Nephron (organoid): ENCODE measurements around the gene PTPA.
"Not testable (repeated sequence)": the region's sequence is repeated elsewhere in the genome, so short reads cannot be mapped to it uniquely, and the experiment has no call there.

Experiments
- H3K27ac Mint-ChIP-seq, 3 experiments: 2 replicates each; pipeline ENCODE4 v1.8.0; 2020; ENCODE audit warnings: mixed read lengths in 3 of 3, mild to moderate bottlenecking in 2 of 3, moderate library complexity in 1 of 3
- H3K27me3 Mint-ChIP-seq: 2 replicates; pipeline ENCODE4 v1.8.0; 2021; ENCODE audit warnings: low read depth, mild to moderate bottlenecking, moderate library complexity, mixed read lengths
- H3K36me3 Mint-ChIP-seq: 2 replicates; pipeline ENCODE4 v1.8.0; 2020; ENCODE audit warnings: low read depth, mixed read lengths
- H3K4me1 Mint-ChIP-seq: 2 replicates; pipeline ENCODE4 v1.8.0; 2020; ENCODE audit warnings: mixed read lengths
- H3K4me3 Mint-ChIP-seq, 3 experiments: 2 replicates each; pipeline ENCODE4 v1.8.0; 2020; ENCODE audit warnings: mild to moderate bottlenecking in 3 of 3, mixed read lengths in 3 of 3, moderate library complexity in 2 of 3
- H3K9me3 Mint-ChIP-seq: 2 replicates; pipeline ENCODE4 v1.8.0; 2020; ENCODE audit warnings: mixed read lengths
- CTCF ChIP-seq, 3 experiments: fragments of 200-600 bp; sonication (generic); IDR thresholded peaks; one replicate each; pipeline ENCODE4 v1.5.0; 2021; ENCODE audit warnings: antibody characterized with exemption in 3 of 3; ENCODE audit not compliant: unreplicated experiment in 3 of 3

The PTPA gene

DNA sequence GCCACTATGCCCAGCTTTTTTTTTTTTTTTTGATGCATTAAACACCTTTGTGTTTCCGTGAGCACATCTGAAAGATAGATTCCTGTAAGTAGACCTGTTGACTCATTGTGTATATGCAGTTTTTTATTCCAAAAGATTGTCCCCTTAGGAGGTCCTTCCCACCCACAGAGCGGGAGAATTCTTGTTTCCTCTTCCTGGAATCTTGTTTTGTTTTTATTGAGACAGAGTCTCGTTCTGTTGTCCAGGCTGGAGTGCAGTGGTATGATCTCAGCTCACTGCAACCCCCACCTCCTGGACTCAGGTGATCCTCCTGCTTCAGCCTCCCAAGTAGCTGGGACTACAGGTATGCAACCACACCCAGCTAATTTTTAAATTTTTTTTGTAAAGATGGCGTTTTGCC is 7.6 kb downstream of the PTPA start:
- Mint-ChIP-seq H3K4me1 (peaks cover 19% of the 10 kb centered on the region), H3K27me3 (no peaks in the 10 kb centered on the region), H3K27ac (no peak overlapping the region), H3K9me3 (no peaks in the 10 kb centered on the region), H3K4me3 (no peak overlapping the region), H3K36me3 (peaks cover 32% of the 10 kb centered on the region)
- TF ChIP-seq CTCF (IDR thresholded peaks at IDR 0.05; ENCODE audit: unreplicated experiment in 3 of 3): no peak

GRCh38 chr9:129121483-129121882 is 10.3 kb downstream of the PTPA start:
- Mint-ChIP-seq H3K27ac (peak overlapping the region in 1 of 3 experiments; percentile 59), H3K9me3 (no peaks in the 10 kb centered on the region), H3K27me3 (no peaks in the 10 kb centered on the region), H3K4me3 (no peak overlapping the region), H3K36me3 (peaks cover 44% of the 10 kb centered on the region), H3K4me1 (peaks cover 7% of the 10 kb centered on the region)
- TF ChIP-seq CTCF (IDR thresholded peaks at IDR 0.05; ENCODE audit: unreplicated experiment in 3 of 3): no peak

GRCh38 chr9:129122133-129122532 is 10.9 kb downstream of the PTPA start:
- peaks cover 48% of the 10 kb centered on the region for H3K36me3 Mint-ChIP-seq
- no peak for TF ChIP-seq CTCF (IDR thresholded peaks at IDR 0.05; ENCODE audit: unreplicated experiment in 3 of 3)

DNA sequence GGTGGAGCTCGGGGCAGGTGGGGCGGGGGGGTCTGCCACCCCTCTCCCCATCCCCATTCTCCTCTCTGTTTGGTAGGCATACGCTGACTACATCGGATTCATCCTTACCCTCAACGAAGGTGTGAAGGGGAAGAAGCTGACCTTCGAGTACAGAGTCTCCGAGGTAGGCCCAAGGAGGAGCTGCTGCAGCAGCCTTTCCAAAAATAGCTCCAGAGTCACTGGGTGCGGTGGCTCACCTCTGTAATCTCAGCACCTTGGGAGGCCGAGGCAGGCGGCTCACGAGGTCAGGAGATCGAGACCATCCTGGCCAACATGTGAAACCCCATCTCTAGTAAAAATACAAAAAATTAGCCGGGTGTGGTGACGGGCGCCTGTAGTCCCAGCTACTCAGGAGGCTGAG is 11.8 kb downstream of the PTPA start:
- not testable (repeated sequence) for H3K4me3 Mint-ChIP-seq, H3K4me1 Mint-ChIP-seq, H3K27me3 Mint-ChIP-seq, H3K27ac Mint-ChIP-seq, H3K9me3 Mint-ChIP-seq
- H3K36me3 Mint-ChIP-seq: peaks cover 56% of the 10 kb centered on the region

More at GRCh38 chr9:129122133-129122532, 10.9 kb downstream of the PTPA start:
- Mint-ChIP-seq H3K27me3 (no peaks in the 10 kb centered on the region), H3K4me3 (no peak overlapping the region), H3K4me1 (peaks cover 7% of the 10 kb centered on the region), H3K9me3 (no peaks in the 10 kb centered on the region), H3K27ac (no peak overlapping the region)

GRCh38 chr9:129124506-129125069 is 13.4 kb downstream of the PTPA start:
- TF ChIP-seq CTCF (IDR thresholded peaks at IDR 0.05; ENCODE audit: unreplicated experiment in 3 of 3): no peak
- Mint-ChIP-seq H3K4me1 (peaks cover 7% of the 10 kb centered on the region), H3K4me3 (no peak overlapping the region), H3K27me3 (no peaks in the 10 kb centered on the region), H3K9me3 (no peaks in the 10 kb centered on the region), H3K36me3 (peaks cover 59% of the 10 kb centered on the region), H3K27ac (no peak overlapping the region)

DNA sequence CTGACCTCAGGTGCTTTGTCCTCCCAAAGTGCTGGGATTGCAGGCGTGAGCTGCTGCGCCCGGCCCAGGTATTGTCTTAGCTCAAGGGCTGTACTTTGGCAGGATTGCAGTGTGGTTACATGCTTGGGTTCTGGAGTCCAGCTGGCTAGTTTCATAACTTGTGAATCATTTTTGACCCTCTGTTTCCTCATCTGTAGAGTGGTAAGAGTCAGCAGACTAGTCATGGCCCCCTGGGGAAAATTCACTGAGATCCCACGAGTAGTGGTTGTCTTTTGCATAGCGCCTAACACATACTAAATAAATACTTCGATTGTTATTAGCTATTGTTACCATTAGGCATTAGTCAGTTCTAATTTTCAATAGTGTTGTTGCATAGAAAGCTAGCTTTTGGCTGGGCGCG is 14.3 kb downstream of the PTPA start:
- H3K27me3 Mint-ChIP-seq: no peaks in the 10 kb centered on the region
- H3K4me1 Mint-ChIP-seq: peaks cover 7% of the 10 kb centered on the region
- peaks cover 60% of the 10 kb centered on the region for H3K36me3 Mint-ChIP-seq
- H3K27ac Mint-ChIP-seq: no peak overlapping the region
- TF ChIP-seq CTCF (IDR thresholded peaks at IDR 0.05; ENCODE audit: unreplicated experiment in 3 of 3): no peak
- H3K4me3 Mint-ChIP-seq: no peak overlapping the region
- no peaks in the 10 kb centered on the region for H3K9me3 Mint-ChIP-seq
